Ramos (cell line): Measurements from ENCODE around the gene FANCI.

Experiments used
- in situ Hi-C: fragments of 300-500 bp; cut with MboI; formaldehyde crosslinking; loops from one replicate; pipeline ENCODE4 v1.14.3; 2022; ENCODE audit warnings: low sequenced_read_pairs; ENCODE audit not compliant: unreplicated experiment

Gene FANCI

DNA sequence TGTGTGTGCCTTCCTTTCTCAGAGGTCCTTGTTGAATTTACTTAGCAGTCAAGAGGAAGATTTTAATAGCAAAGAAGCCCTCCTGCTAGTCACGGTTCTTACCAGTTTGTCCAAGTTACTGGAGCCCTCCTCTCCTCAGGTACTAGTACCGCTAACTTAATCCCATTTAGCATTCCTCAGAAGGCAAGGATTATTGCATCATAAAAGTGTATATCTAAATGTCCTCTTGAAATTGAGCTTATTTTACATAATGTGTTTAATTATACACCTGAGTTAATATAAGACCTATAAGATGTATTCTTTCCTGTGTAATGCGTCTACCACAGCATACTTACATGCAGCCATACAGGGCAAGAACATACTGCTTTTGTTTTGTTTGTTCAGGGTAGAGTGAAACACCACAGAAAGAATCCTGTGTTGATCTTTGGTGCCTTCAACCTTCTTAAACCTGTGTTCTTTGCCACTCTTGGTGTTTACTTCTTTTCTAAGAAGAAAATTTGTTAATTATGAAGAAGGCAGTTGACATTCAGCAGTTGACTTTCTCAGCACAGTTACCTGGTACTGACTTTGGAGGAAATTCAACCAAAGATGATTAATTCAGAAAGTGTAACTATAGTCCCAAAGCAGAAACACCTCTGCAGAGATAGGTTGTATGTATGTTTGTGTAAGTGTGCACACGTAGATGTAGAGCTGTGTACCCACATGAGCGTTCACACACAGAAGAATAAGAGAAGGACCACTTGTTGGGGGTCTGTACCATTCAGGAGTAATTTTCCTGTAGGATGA, 57.7 kb downstream of the FANCI start:
- in situ Hi-C loops: no loop called here

DNA sequence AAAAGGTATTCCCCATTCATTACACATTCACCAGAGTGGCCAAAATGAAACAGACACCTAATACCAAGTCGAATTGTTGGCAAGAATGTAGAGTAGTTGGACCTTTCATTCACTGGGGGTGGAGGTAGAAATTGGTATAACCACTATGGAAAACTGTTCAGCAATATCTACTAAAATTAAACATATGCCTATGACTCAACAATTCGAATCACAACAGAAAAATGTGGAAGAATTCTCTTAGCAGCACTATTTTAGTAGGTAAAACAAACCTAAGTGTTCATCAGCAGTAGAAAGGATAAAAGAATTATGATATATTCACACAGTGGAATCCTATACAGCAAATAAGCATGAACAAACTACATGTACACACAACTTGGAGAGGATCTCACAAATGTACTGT, 60.2 kb downstream of the FANCI start:
- in situ Hi-C loops: no loop called here

DNA sequence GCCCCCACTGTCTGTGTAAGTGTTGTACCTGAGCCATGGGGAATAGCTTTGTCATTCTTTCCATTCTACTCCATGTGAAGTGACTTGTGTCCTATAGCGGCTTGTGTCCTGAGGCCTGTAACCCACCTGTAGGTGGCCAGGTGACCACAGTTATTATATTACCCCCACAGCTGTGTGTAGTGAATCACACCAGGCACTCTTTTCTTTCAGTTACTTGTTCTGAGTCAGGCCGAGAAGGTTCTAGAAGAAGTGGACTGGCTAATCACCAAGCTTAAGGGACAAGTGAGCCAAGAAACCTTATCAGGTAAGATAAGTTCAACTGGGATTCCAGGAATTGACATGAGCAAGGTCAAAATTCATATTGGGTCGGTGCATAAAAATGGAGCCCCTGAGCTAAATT, 61.6 kb downstream of the FANCI start:
- in situ Hi-C loops: no loop called here

DNA sequence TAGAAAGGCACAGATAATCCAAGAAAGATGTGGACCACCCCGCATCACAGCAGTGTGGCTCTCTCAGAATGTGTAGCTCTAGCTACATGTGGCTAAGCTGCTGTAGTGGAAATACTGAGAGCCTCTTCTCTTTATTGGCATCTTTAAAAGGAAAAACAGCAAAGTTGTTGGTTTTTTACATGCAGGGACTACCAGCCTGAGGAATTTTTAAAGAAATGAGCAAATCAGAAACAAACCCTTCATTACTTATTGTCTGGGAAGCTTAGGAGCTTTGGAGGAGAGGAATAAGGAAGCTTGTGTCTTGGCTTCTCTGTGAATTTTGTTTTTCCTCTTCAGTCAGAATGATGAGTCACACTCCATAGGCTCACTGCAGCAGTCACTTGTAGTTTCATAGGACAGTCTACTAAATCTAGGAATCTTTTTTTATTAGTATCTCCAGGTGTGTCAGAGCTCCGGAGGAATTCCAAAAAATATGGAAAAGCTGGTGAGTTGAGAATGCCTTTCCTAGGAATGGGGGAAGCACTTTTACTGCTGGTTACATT, 63.3 kb downstream of the FANCI start:
- in situ Hi-C loops: no loop called here

DNA sequence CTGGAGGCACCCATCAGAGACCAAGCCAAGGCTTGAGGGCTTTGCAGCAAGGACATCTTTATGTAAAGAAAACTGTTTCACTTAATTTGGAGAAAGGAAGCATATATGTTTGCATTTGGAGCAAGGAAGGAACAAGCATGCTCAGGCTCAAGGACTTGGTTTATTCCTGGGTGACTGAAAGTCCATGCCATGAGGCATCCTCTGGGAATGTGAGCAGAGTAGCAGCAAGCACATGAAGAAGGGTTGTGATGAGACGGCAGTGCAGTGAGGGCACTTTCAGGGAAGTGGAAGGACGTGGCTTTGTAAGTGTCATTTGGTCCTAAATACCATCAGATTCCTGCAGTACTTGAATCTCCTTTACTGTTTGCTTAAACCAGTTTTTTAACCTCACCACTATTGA, 64.0 kb downstream of the FANCI start:
- in situ Hi-C loops: no loop called here

GRCh38 chr15:89308236-89308635, 64.5 kb downstream of the FANCI start:
- in situ Hi-C loops: no loop called here

- in situ Hi-C loops: no loop called here
Measured at GRCh38 chr15:89309993-89310392, 66.2 kb downstream of the FANCI start.

GRCh38 chr15:89315375-89315929, 71.7 kb downstream of the FANCI start:
- in situ Hi-C loops: no loop called here

- in situ Hi-C loops: no loop called here
Measured at GRCh38 chr15:89316504-89316903, 72.7 kb downstream of the FANCI start.

DNA sequence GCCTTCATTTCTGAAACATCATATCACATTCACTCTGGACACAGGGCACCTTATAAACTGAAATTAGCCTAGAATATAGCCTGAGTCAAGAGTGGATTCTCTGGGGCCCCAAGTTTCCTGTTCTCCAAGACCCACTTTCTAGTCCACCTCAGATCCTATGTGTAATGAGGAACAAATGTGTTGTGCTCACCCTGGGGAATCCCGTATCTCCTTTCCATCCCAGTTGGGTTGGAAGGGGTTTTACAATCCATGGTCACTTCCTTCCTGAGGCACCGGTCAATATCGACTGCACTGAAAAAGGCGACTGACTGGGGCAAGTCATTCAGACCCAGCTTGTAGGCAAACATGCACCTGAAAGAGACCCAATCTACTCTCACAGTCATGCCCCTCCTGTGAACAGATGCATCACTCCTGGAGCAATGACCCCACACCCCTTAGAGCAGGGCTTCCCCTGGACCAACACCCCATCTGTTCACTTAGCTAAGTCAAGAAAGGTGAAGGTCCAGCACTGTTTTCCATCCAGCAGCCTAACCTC, 73.5 kb downstream of the FANCI start:
- in situ Hi-C loops: no loop called here

DNA sequence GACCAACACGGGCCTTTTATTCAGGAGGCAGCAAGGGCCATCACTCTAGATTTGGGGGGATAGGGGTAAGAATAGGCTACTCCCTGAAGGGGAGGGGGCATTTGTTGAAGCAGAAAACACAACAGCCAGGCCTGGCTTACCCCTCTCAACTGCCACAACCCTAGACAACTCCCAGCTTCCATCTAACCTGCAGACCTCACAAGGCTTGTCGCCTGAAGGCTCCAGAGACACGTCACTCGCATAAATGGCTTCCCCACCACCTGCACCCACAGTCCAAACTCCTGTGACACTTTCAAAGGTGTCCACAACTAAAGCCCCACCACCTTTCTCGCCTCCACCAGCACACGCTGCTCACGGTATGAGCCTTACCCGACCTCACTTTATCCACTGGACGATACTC, 75.9 kb downstream of the FANCI start:
- in situ Hi-C loops: no loop called here

GRCh38 chr15:89320200-89320599, 76.4 kb downstream of the FANCI start:
- in situ Hi-C loops: no loop called here

- in situ Hi-C loops: no loop called here
Measured at GRCh38 chr15:89321521-89322410, 78.0 kb downstream of the FANCI start.

DNA sequence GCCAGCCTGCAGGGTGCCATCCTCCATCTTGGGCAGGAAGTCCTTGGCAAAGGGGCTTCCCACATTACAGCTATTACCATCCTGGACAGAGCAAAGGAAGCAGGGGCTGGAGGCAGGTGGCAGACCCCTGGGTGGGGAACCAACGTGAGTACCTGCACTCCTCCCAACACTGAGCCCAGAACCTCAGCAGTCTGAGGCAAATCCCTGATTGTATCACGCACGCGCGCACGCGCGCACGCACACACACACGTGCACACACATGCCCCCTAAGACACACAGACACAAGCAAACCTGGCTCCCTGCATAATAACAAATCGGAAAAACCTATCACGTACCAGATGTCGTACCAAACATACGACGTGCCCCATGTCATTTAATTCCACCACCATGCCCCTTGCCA, 79.0 kb downstream of the FANCI start:
- in situ Hi-C loops: no loop called here

DNA sequence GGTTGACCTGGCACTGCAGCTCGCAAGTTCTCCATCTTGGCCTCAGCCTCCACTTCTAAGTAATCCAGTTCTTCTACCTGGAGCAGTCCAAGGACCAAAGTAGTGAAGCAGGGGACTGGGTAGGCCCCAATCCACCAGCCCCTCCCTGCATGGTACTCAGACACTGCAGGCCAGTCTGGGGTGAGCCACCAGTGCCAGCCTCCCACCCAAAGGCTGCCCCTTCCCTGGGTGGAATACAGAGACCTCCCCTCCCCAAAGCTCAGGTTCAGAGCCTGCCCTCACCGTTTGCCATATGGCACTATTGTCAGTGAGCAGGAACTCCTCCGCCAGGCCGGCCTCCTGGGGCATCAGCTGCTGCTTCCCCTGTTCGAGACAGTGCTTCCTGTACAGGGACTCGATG, 80.0 kb downstream of the FANCI start:
- in situ Hi-C loops: no loop called here

DNA sequence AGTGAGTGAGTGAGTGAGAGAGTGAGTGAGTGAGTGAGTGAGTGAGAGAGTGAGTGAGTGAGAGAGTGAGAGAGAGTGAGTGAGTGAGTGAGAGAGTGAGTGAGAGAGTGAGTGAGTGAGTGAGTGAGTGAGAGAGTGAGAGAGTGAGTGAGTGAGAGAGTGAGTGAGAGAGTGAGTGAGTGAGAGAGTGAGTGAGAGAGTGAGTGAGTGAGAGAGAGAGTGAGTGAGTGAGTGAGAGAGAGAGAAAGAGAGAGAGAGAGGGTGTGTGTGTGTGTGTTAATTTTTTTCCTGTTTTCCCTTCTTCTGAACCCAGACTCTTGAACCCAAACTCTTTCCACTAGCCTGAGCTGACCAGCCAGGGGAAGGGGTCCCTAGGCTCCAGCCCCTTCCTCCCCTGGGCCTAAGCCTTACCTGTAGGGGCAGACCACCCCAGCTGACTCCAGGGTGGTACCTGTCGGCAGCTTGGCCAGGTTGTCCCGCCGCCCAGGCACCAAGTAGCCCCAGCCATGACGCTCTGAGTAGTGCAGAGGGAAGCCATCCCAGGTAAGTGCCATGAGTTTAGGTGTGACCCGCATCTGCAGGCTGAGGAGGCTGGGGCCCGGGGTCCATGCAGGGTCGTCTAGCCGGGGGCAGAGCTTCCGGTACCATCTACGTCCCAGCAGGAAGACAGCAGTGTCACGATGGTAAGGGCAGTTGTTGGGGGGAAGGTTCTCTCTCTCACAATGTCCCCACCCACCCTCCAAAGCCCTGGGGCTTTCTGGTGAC, 81.4 kb downstream of the FANCI start:
- in situ Hi-C loops: no loop called here

DNA sequence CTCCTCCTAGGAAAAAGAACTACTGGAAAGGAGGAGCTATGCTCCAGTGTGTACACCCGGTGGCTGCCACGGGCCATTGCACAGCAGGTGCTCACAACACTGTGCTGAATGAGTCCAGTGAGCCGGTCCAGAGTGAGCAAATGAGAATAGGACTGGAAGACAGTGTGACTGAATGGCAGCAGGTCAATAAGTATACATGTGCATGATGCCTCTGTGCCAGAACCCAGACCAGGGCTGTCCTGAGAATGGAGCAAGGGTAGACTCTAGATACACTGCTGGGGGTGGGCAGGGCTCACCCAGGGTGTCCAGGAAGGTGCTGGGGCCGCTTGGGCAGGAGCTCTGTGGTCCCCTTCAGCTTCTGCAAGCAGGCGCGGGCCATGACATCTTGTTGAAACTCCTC, 82.5 kb downstream of the FANCI start:
- in situ Hi-C loops: no loop called here

DNA sequence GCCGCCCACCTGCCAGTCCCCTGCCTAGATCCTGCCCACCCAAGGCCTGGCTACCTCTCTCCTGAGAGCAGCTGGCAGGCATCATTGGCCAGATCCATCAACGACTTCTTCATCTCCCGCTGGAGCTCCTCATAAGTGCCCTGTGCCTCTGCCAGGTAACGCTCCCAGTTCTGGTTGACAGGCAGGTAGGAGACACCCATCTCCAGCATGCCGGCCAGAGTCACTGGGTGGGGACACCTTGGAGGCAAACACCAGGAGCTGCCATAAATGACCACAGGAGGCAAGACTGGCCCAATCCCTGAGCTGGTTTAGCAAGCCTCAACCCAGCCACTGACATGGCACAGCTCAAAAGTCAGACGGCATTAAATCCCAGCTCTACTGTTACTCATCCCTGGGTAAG, 83.3 kb downstream of the FANCI start:
- in situ Hi-C loops: no loop called here

GRCh38 chr15:89328398-89329254, 84.8 kb downstream of the FANCI start:
- in situ Hi-C loops: no loop called here
